HepG2 (cell line): ENCODE data around the gene ZNF618. TPM values are rescaled to one million over a fixed set of nuclear protein-coding genes. Genes with fewer than 3 reads are reported as not detected.

Source experiments
- ETV6 ChIP-seq: sonication (generic); formaldehyde crosslinking; conservative IDR thresholded peaks from 2 replicates; pipeline ENCODE4 v1.4.0; 2020; ENCODE audit warnings: missing genetic modification reagents
- NFE2L2 ChIP-seq: fragments of 150-350 bp; IDR thresholded peaks from 2 replicates; pipeline ENCODE4 v1.6.1; 2014; ENCODE audit warnings: low read length
- NR2F6 ChIP-seq, 2 experiments: IDR thresholded peaks; 2 replicates each; pipeline ENCODE4 v1.6.1; 2016; ENCODE audit warnings: antibody characterized with exemption in 1 of 2, mild to moderate bottlenecking in 1 of 2
- PBX3 ChIP-seq: sonication (generic); formaldehyde crosslinking; IDR thresholded peaks from 2 replicates; pipeline ENCODE4 v1.8.1; 2023; ENCODE audit warnings: missing genetic modification reagents, inconsistent platforms, borderline replicate concordance
- PLRG1 ChIP-seq: fragments of 450-650 bp; conservative IDR thresholded peaks from 2 replicates; pipeline ENCODE4 v1.6.1; 2016
- PPARG ChIP-seq: conservative IDR thresholded peaks from 2 replicates; pipeline ENCODE4 v1.6.1; 2016; ENCODE audit warnings: missing biosample characterization, missing genetic modification reagents
- RARG ChIP-seq: sonication (generic); formaldehyde crosslinking; IDR thresholded peaks from 2 replicates; pipeline ENCODE4 v1.4.0; 2020; ENCODE audit warnings: low read depth, mild to moderate bottlenecking, missing genetic modification reagents
- SCMH1 ChIP-seq: sonication (generic); formaldehyde crosslinking; IDR thresholded peaks from 2 replicates; pipeline ENCODE4 v1.9.0; 2021; ENCODE audit warnings: missing genetic modification reagents, mild to moderate bottlenecking, borderline replicate concordance
- TOE1 ChIP-seq: sonication (generic); formaldehyde crosslinking; IDR thresholded peaks from 2 replicates; pipeline ENCODE4 v1.4.0; 2020; ENCODE audit warnings: mild to moderate bottlenecking, missing genetic modification reagents
- ZNF230 ChIP-seq: sonication (generic); formaldehyde crosslinking; IDR thresholded peaks from 2 replicates; pipeline ENCODE4 v1.4.0; 2020; ENCODE audit warnings: mild to moderate bottlenecking, missing genetic modification reagents
- ZNF318 ChIP-seq: sonication (generic); formaldehyde crosslinking; IDR thresholded peaks from 2 replicates; pipeline ENCODE4 v1.4.0; 2020; ENCODE audit warnings: mild to moderate bottlenecking, missing genetic modification reagents
- ZNF597 ChIP-seq: sonication (generic); formaldehyde crosslinking; IDR thresholded peaks from 2 replicates; pipeline ENCODE4 v1.5.0; 2020; ENCODE audit warnings: missing genetic modification reagents
- ZNF674 ChIP-seq: sonication (generic); formaldehyde crosslinking; IDR thresholded peaks from 2 replicates; pipeline ENCODE4 v1.5.0; 2020; ENCODE audit warnings: low read depth, mild to moderate bottlenecking, missing genetic modification reagents
- ZNF788 ChIP-seq: sonication (generic); formaldehyde crosslinking; IDR thresholded peaks from 2 replicates; pipeline ENCODE4 v1.5.0; 2020; ENCODE audit warnings: mild to moderate bottlenecking, missing genetic modification reagents, borderline replicate concordance
- ZNF878 ChIP-seq: sonication (generic); formaldehyde crosslinking; IDR thresholded peaks from 2 replicates; pipeline ENCODE4 v1.8.1; 2023; ENCODE audit warnings: mild to moderate bottlenecking, missing genetic modification reagents, moderate library complexity
- ZSCAN9 ChIP-seq: IDR thresholded peaks from 2 replicates; pipeline ENCODE4 v1.6.1; 2016; ENCODE audit warnings: borderline replicate concordance
- ZXDC ChIP-seq: sonication (generic); formaldehyde crosslinking; IDR thresholded peaks from 2 replicates; pipeline ENCODE4 v1.5.0; 2020; ENCODE audit warnings: mild to moderate bottlenecking, missing genetic modification reagents
- polyA plus RNA-seq, 8 experiments: library from polyadenylated mRNA; depleted of rRNA in 3 of 8; stranded (reverse) in 7 of 8; unstranded in 1 of 8; fragments of >200 nt; fragmentation: Illumina TruSeq in 4 of 8; extraction: Trizol in 4 of 8; gene quantifications; 2 replicates each; pipeline versions ENCODE4 v1.2.1 to v1.2.3, GENCODE V29; 2011 to 2016; ENCODE audit warnings: low read depth in 4 of 8, missing spikeins in 1 of 8, mixed read lengths in 1 of 8; ENCODE audit not compliant: insufficient read depth in 1 of 8
- total RNA-seq, 5 experiments: library from RNA; depleted of rRNA; stranded (reverse); fragments of >200 nt; fragmentation: Illumina TruSeq; extraction: Trizol; gene quantifications; 2 replicates each; pipeline ENCODE4 v1.2.3, GENCODE V29; 2016; ENCODE audit warnings: low read depth in 1 of 5

The ZNF618 gene
- total and polyA plus RNA-seq, 2 of the 13 experiments (the other 11 are each of a cell fraction or from before 2014, with no cell fraction given): 0.07 TPM

- TF ChIP-seq ZNF597 (CRISPR knock-in tag) (no peak), PLRG1 (no peak), ZNF230 (CRISPR knock-in tag) (no peak), TOE1 (CRISPR knock-in tag) (no peak; the same call in 1 of the 2 replicates), ZNF788 (CRISPR knock-in tag) (peak; percentile 59), SCMH1 (CRISPR knock-in tag) (no peak), ZNF674 (CRISPR knock-in tag) (no peak), ZXDC (CRISPR knock-in tag) (no peak), NR2F6 (IDR thresholded peaks at IDR 0.05) (peak; percentile 79), NR2F6 (CRISPR knock-in tag; IDR thresholded peaks at IDR 0.05) (peak; percentile 74), PPARG (CRISPR knock-in tag) (peak; percentile 76; the same call in 1 of the 2 replicates), ZNF878 (CRISPR knock-in tag) (peak; percentile 86; the same call in 1 of the 2 replicates), ETV6 (CRISPR knock-in tag) (no peak), RARG (CRISPR knock-in tag) (no peak), PBX3 (CRISPR knock-in tag) (no peak), ZNF318 (no peak), ZSCAN9 (no peak; the same call in 1 of the 2 replicates), NFE2L2 (no peak)
These were observed 204.8 kb downstream of the ZNF618 start (continued) for GRCh38 chr9:114080773-114081440.
